ENCODE results near the gene KCTD21.
A peak's percentile ranks its signal among the peaks of the same experiment; 100 is the strongest.

Gene KCTD21

GRCh38 chr11:78147807-78148206 is 40.6 kb downstream of the KCTD21 start:
- TF ChIP-seq, protein P1, sequence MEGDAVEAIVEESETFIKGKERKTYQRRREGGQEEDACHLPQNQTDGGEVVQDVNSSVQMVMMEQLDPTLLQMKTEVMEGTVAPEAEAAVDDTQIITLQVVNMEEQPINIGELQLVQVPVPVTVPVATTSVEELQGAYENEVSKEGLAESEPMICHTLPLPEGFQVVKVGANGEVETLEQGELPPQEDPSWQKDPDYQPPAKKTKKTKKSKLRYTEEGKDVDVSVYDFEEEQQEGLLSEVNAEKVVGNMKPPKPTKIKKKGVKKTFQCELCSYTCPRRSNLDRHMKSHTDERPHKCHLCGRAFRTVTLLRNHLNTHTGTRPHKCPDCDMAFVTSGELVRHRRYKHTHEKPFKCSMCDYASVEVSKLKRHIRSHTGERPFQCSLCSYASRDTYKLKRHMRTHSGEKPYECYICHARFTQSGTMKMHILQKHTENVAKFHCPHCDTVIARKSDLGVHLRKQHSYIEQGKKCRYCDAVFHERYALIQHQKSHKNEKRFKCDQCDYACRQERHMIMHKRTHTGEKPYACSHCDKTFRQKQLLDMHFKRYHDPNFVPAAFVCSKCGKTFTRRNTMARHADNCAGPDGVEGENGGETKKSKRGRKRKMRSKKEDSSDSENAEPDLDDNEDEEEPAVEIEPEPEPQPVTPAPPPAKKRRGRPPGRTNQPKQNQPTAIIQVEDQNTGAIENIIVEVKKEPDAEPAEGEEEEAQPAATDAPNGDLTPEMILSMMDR (IDR thresholded peaks at IDR 0.05; ENCODE audit: low read depth, low read length), result no peak
- H3K4me3 ChIP-seq (replicated peaks in 1 of 2; ENCODE audit: low read depth in 2 of 2, low read length in 2 of 2), result no peak overlapping the region
- DNase-seq (ENCODE audit: low read depth in 2 of 2), result no peak

- TF ChIP-seq, protein P1 (IDR thresholded peaks at IDR 0.05; ENCODE audit: low read depth, low read length), result no peak
- no peak overlapping the region for H3K4me3 ChIP-seq (replicated peaks in 1 of 2; ENCODE audit: low read depth in 2 of 2, low read length in 2 of 2)
- DNase-seq (ENCODE audit: low read depth in 2 of 2), result no peak
These were observed 42.9 kb downstream of the KCTD21 start for GRCh38 chr11:78145511-78146025.

- TF ChIP-seq, protein P1 (IDR thresholded peaks at IDR 0.05; ENCODE audit: low read depth, low read length), result no peak
- DNase-seq (ENCODE audit: low read depth in 2 of 2), result no peak
- H3K4me3 ChIP-seq (replicated peaks in 1 of 2; ENCODE audit: low read depth in 2 of 2, low read length in 2 of 2), result peak overlapping the region in 1 of 2 donors; percentile 89
These were observed 47.9 kb downstream of the KCTD21 start for GRCh38 chr11:78140392-78141077.

GRCh38 chr11:78139422-78140391 is 48.7 kb downstream of the KCTD21 start, which contains the start of gene ALG8:
ALG8 (minus strand) TSS chr11:78139626; CDS start chr11:78139588, 38 bp downstream.
- TF ChIP-seq, protein P1 (IDR thresholded peaks at IDR 0.05; ENCODE audit: low read depth, low read length), result no peak
- peak; percentile 95 to 97 for DNase-seq (ENCODE audit: low read depth in 2 of 2)
- H3K4me3 ChIP-seq (replicated peaks in 1 of 2; ENCODE audit: low read depth in 2 of 2, low read length in 2 of 2), result peak within 1 kb of the TSS; percentile 76 to 89

GRCh38 chr11:78138694-78139421 is 49.6 kb downstream of the KCTD21 start:
- TF ChIP-seq, protein P1 (IDR thresholded peaks at IDR 0.05; ENCODE audit: low read depth, low read length), result no peak
- peak overlapping the region; percentile 76 to 89 for H3K4me3 ChIP-seq (replicated peaks in 1 of 2; ENCODE audit: low read depth in 2 of 2, low read length in 2 of 2)
- peak; percentile 29 to 46 for DNase-seq (ENCODE audit: low read depth in 2 of 2)

GRCh38 chr11:78138291-78138690 is 50.1 kb downstream of the KCTD21 start:
- peak overlapping the region in 1 of 2 donors; percentile 89 for H3K4me3 ChIP-seq (replicated peaks in 1 of 2; ENCODE audit: low read depth in 2 of 2, low read length in 2 of 2)
- TF ChIP-seq, protein P1 (IDR thresholded peaks at IDR 0.05; ENCODE audit: low read depth, low read length), result no peak
- no peak for DNase-seq (ENCODE audit: low read depth in 2 of 2)

Measured in cardiac fibroblast (primary cell).